HG03108 (cell line): ENCODE data around the gene NXNL1.
"Not testable (repeated sequence)": the region's sequence is repeated elsewhere in the genome, so short reads cannot be mapped to it uniquely, and the experiment has no call there.

ENCODE experiments used
- ATAC-seq: cut with Tn5 transposase; IDR thresholded peaks from one replicate; pipeline ENCODE4 v1.9.1; 2021; ENCODE audit warnings: moderate library complexity; ENCODE audit not compliant: unreplicated experiment

NXNL1 gene

GRCh38 chr19:17460372-17461230 is at the start of gene NXNL1:
Gene NXNL1 (minus strand): TSS chr19:17460926. CDS start chr19:17460869, 57 bp downstream.
- ATAC-seq: no peak

- not testable (repeated sequence) for ATAC-seq
Observed at GRCh38 chr19:17508558-17508933, 47.8 kb upstream of the NXNL1 start.

GRCh38 chr19:17506745-17507144 is 46.0 kb upstream of the NXNL1 start:
- no peak for ATAC-seq

- no peak for ATAC-seq
Observed at GRCh38 chr19:17505223-17505622, 44.5 kb upstream of the NXNL1 start.

GRCh38 chr19:17504456-17504855 is 43.7 kb upstream of the NXNL1 start:
- ATAC-seq: no peak

GRCh38 chr19:17504030-17504429 is 43.3 kb upstream of the NXNL1 start:
- no peak for ATAC-seq

GRCh38 chr19:17503240-17503639 is 42.5 kb upstream of the NXNL1 start:
- no peak for ATAC-seq

GRCh38 chr19:17500447-17501198 is 39.9 kb upstream of the NXNL1 start:
- no peak for ATAC-seq

GRCh38 chr19:17499648-17500446 is 39.1 kb upstream of the NXNL1 start:
- ATAC-seq: no peak

GRCh38 chr19:17499025-17499424 is 38.3 kb upstream of the NXNL1 start:
- ATAC-seq: not testable (repeated sequence)

- no peak for ATAC-seq
Observed at GRCh38 chr19:17497149-17497798, 36.5 kb upstream of the NXNL1 start.

- peak; percentile 74 for ATAC-seq
Observed at GRCh38 chr19:17496337-17496997, 35.7 kb upstream of the NXNL1 start.

GRCh38 chr19:17495639-17496296 is 35.0 kb upstream of the NXNL1 start:
- no peak for ATAC-seq

- ATAC-seq: no peak
Observed at GRCh38 chr19:17491287-17491686, 30.6 kb upstream of the NXNL1 start.

GRCh38 chr19:17490411-17490810 is 29.7 kb upstream of the NXNL1 start:
- no peak for ATAC-seq

- no peak for ATAC-seq
Observed at GRCh38 chr19:17489392-17490030, 28.8 kb upstream of the NXNL1 start.

GRCh38 chr19:17488593-17489391 is 28.1 kb upstream of the NXNL1 start:
- ATAC-seq: no peak
